MCF 10A (cell line): ENCODE measurements around the gene HSPB6. TPM values are rescaled to one million over a fixed set of nuclear protein-coding genes. Genes with fewer than 3 reads are reported as not detected.

Experiments used
- BruUV-seq: library from RNA; stranded (reverse); fragments of 400-500 nt; replicated peaks from 2 replicates; lab custom pipeline; 2021; lab: Mats Ljungman, UMichigan
- CTCF ChIA-PET: fragments of 300-600 bp; sonication (Branson Sonifier 250); formaldehyde crosslinking; extraction: SDS; loops from one replicate; lab custom pipeline; 2021; ENCODE audit warnings: antibody characterized with exemption, inconsistent platforms; lab: Yijun Ruan, JAX
- POLR2A ChIA-PET: fragments of 300-600, 350-650 bp; sonication (Branson Sonifier 250); formaldehyde crosslinking; extraction: SDS; loops from one replicate; lab custom pipeline; 2020; ENCODE audit warnings: antibody characterized with exemption, inconsistent platforms; lab: Yijun Ruan, JAX
- DNase-seq: peaks from one replicate; pipeline ENCODE4 v3.0.0-alpha.2; 2018; ENCODE audit not compliant: unreplicated experiment
- H3K27ac Mint-ChIP-seq: one replicate; pipeline ENCODE4 v1.8.0; 2022; ENCODE audit warnings: mild to moderate bottlenecking, low read depth, mixed read lengths; ENCODE audit not compliant: unreplicated experiment
- H3K27me3 Mint-ChIP-seq: one replicate; pipeline ENCODE4 v1.8.0; 2022; ENCODE audit warnings: mixed read lengths; ENCODE audit not compliant: insufficient read depth, unreplicated experiment
- H3K36me3 Mint-ChIP-seq: one replicate; pipeline ENCODE4 v1.8.0; 2022; ENCODE audit warnings: mild to moderate bottlenecking, moderate library complexity, mixed read lengths; ENCODE audit not compliant: insufficient read depth, unreplicated experiment
- H3K4me1 Mint-ChIP-seq: one replicate; pipeline ENCODE4 v1.8.0; 2022; ENCODE audit warnings: mixed read lengths; ENCODE audit not compliant: insufficient read depth, unreplicated experiment
- H3K4me3 Mint-ChIP-seq: one replicate; pipeline ENCODE4 v1.8.0; 2022; ENCODE audit warnings: mild to moderate bottlenecking, moderate library complexity, mixed read lengths; ENCODE audit not compliant: unreplicated experiment
- H3K9me3 Mint-ChIP-seq: one replicate; pipeline ENCODE4 v1.8.0; 2022; ENCODE audit warnings: mixed read lengths; ENCODE audit not compliant: unreplicated experiment
- CTCF ChIP-seq: fragments of 200-600 bp; IDR thresholded peaks from one replicate; pipeline ENCODE4 v1.8.0; 2022; ENCODE audit warnings: antibody characterized with exemption, mild to moderate bottlenecking; ENCODE audit not compliant: unreplicated experiment
- intact Hi-C: fragments of 100-400 bp; cut with micrococcal nuclease; formaldehyde crosslinking; loops from 2 replicates; pipeline ENCODE4 v1.14.1; 2022
- total RNA-seq: library from RNA; stranded (reverse); gene quantifications from 2 replicates; pipeline ENCODE4 v1.2.3, GENCODE V29; 2022

The HSPB6 gene
- total RNA-seq, 1 experiment from 2014 or later = 0.21 TPM

- peaks cover 31% of the 10 kb centered on the region for H3K36me3 Mint-ChIP-seq
- H3K27ac Mint-ChIP-seq = no peak overlapping the region
- no peaks in the 10 kb centered on the region for H3K27me3 Mint-ChIP-seq
- intact Hi-C loops = no loop called here
- POLR2A ChIA-PET = interaction anchor here (1.0 to 1.3 kb wide), 2 partner anchors 8 to 23 kb away, joined by 3 to 4 read pairs; partner anchors contain the start of genes PSENEN and U2AF1L4
- BruUV-seq = no TSS peak
- H3K4me3 Mint-ChIP-seq = no peak overlapping the region
- peaks cover under 1% of the 10 kb centered on the region for H3K4me1 Mint-ChIP-seq
- H3K9me3 Mint-ChIP-seq = no peaks in the 10 kb centered on the region
- no peak for TF ChIP-seq CTCF
- DNase-seq = no peak
- CTCF ChIA-PET = interaction anchor here (0.7 to 1.5 kb wide), 6 partner anchors 17 to 363 kb away, joined by 3 to 8 read pairs (median 4); no protein-coding TSS in a partner anchor
Observed at GRCh38 chr19:35736913-35737886, 19.6 kb downstream of the HSPB6 start.

GRCh38 chr19:35734889-35735288 lies 21.9 kb downstream of the HSPB6 start:
- CTCF ChIA-PET = interaction anchor here (0.6 to 0.9 kb wide), 2 partner anchors 27 to 148 kb away, joined by 3 read pairs; no protein-coding TSS in a partner anchor
- intact Hi-C loops = no loop called here
- Mint-ChIP-seq H3K9me3 (no peaks in the 10 kb centered on the region), H3K4me3 (no peak overlapping the region), H3K27me3 (no peaks in the 10 kb centered on the region), H3K27ac (peak overlapping the region; percentile 54), H3K4me1 (no peaks in the 10 kb centered on the region), H3K36me3 (peaks cover 46% of the 10 kb centered on the region)
- no peak for TF ChIP-seq CTCF
- no peak for DNase-seq
- no TSS peak for BruUV-seq
- POLR2A ChIA-PET = no interaction called here

- H3K4me3 Mint-ChIP-seq = no peak overlapping the region
- no peak for TF ChIP-seq CTCF
- H3K4me1 Mint-ChIP-seq = no peaks in the 10 kb centered on the region
- intact Hi-C loops = no loop called here
- peaks cover 51% of the 10 kb centered on the region for H3K36me3 Mint-ChIP-seq
- ChIA-PET CTCF (interaction anchor here (0.9 kb wide), 1 partner anchor 27 kb away, joined by 3 read pairs; no protein-coding TSS in a partner anchor), POLR2A (no interaction called here)
- no peaks in the 10 kb centered on the region for H3K9me3 Mint-ChIP-seq
- H3K27ac Mint-ChIP-seq = peak overlapping the region; percentile 54
- no TSS peak for BruUV-seq
- H3K27me3 Mint-ChIP-seq = no peaks in the 10 kb centered on the region
- DNase-seq = no peak
Observed at GRCh38 chr19:35734273-35734672, 22.6 kb downstream of the HSPB6 start.
